Stimulated activated CD4-positive, alpha-beta T cell treated with anti-CD3 and anti-CD28 coated beads, Interleukin-1b, Interleukin-23, amount 100 ng/mL, for 1 hour (primary cell): ENCODE data around the gene MKLN1.

Source experiments
- DNase-seq, 2 donors: peaks; one replicate each; pipeline ENCODE4 v3.0.0-alpha.2; 2020; ENCODE audit warnings: low read depth in 2 of 2

MKLN1 gene

DNA sequence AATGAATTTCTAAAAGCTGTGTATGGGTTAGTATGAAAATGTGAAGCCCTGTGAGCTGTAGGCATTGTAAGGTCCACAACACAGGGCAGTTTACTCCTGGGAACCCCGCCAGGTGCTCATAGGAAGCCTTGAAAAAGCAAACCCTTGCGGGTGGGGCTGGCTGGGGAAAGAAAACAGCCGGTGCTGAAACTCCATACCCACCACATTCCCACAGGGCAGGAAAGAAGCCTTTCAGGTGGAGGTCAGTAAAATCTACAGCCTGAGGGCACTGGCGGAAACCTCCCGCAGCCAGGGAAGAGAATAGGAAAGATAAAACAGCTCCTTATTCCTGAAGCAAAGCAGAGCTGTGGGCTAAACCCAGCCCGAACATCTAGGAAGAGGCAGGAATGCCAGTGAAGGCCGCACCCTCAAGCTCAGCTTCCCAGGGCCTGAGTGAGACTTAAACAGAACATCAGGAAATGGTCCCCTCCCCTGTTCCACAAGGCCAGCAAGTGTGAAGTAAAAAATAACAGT, 194.0 kb downstream of the MKLN1 start:
- DNase-seq, result no peak

DNA sequence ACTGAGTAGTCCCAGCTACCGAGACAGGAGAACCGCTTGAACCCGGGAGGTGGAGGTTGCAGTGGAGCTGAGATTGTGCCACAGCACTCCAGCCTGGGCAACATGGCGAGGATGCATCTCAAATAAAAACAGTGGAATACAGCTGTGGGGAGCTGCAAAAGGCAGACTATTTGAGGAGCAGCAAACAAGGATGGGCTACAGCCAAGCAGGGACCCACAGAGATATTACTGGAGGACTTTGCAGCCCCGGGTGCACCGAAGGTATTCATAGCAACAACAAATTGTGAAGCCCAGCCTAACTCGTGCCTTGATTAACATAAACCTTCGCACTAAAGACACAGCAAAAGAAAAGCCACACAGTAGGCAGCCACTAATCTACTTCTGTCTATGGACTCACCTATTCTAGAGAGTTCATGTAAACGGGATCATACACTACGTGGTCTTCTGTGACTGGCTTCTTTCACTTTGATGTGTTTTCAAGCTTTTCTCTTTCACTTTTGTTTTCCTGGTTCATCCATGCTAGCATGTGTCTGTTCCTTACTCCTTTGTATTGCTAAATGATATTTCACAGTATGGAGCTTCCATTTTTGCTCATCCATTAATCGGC, 194.8 kb downstream of the MKLN1 start:
- DNase-seq, result no peak

DNA sequence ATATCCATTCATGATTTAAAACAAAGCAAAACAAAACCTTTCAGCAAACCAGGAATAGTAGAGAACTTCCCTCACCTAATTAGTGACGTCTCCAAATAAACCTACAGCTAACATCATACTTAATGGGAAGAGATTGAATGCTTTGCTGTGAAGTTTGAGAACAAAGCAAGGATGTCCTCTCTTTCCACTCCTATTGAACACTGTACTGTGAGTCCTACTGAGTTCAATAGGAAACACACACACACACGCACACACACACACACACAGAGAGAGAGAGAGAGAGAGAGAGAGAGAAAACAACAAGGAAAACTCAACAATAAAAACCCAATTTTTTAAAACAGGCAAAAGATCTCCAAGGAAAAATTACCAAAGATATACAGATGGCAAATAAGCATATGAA, 196.4 kb downstream of the MKLN1 start:
- DNase-seq, result no peak

- DNase-seq, result no peak
Measured at GRCh38 chr7:131524703-131525102, 197.0 kb downstream of the MKLN1 start.

- no peak for DNase-seq
Measured at GRCh38 chr7:131525820-131526219, 198.1 kb downstream of the MKLN1 start.

DNA sequence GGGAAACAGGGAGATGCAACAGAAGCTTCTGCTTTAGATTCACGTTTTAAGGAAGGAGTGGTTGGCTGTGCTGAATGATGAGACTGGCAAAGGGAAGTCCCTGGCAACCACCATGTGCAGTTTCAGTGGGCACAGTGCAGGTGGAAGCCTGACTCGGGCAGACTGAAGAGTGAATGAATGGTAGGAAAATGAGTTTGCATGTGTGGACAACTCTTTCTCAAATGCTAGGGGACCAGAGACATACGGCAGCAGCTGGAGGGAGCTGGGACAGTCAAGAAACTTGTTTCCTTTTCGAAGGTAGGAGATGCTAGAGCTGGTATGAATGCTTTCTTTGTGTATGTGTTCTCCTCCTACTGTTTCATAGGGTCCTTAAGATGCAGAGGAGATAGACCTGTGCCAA, 199.8 kb downstream of the MKLN1 start:
- DNase-seq, result no peak

DNA sequence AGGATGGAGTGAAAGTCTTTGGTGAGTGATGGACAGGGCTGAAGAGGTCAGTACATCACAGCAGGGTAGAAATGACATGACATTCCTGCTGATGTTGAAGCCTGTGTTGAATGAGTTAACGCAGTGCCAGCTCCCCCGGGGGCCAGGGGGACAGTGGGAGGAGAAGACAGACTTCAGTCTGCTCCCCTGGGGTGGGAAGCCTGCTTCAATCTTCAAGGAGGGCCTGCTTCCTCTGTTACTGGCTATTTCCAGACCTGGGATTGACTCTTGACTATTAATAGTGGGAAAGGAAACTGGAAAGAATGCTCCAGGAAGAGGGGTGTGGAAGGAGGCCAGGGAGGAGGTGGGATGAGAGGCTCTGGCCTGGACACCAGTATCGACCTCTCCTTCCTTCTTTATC, 201.5 kb downstream of the MKLN1 start:
- DNase-seq, result no peak

DNA sequence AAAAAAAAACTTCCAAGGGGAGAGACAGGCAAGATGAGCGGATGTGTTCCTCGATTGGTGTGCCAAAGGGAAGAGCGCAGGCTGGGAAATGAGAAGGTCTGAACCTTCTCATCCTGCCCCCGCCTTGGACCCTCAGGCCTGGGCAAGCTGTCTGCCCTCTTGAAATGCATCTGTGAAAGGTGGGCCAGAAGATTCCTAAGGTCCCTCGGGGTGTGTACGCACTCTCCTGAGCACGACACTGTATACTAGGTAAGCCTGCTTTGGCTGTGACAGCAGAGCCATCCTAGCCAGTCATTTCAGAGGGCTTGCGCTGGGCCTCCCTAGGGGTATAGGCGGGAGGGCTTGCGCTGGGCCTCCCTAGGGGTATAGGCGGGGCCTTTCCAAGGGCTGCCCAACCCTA, 201.9 kb downstream of the MKLN1 start:
- no peak for DNase-seq

DNA sequence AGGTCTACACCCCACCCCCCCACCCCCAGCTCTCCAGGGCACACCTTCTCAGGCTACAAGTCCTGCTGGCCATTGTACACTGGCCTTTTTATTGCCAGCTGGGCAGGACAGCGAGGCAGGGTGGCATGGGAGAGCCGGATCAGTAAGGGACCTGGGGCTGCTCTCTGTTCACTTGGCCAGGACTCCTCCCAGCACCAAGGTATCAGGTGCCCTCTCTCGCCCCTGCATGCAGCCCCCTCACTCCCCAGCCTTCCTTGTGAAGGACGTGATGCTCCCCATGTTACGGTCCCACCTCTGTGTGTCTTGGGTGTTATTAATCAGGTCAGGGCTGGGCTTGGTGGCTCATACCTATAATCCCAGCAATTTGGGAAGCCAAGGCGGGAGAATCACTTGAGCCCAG, 202.5 kb downstream of the MKLN1 start:
- DNase-seq, result no peak

GRCh38 chr7:131532570-131533091, 205.0 kb downstream of the MKLN1 start:
- DNase-seq, result no peak

DNA sequence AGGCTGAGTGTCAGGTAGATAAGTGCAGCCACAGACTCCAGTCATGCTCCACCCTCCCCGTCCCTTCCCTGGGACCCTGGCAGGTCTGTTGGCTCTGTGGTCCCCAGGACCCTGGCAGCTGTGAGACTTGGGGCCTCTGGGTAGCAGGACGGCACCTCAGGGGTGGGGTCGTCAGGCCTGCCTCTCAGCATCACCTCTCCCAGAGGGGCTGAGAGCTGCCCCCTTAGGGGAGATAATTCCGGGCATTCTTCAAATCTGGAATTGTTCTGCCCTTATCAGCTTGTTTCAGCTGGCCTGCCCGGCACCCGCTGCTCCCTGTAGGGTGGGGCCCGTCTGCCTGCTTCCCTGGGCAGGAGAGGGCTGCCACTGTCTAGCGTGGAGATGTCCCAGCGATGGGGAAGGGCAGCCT, 205.5 kb downstream of the MKLN1 start:
- no peak for DNase-seq

DNA sequence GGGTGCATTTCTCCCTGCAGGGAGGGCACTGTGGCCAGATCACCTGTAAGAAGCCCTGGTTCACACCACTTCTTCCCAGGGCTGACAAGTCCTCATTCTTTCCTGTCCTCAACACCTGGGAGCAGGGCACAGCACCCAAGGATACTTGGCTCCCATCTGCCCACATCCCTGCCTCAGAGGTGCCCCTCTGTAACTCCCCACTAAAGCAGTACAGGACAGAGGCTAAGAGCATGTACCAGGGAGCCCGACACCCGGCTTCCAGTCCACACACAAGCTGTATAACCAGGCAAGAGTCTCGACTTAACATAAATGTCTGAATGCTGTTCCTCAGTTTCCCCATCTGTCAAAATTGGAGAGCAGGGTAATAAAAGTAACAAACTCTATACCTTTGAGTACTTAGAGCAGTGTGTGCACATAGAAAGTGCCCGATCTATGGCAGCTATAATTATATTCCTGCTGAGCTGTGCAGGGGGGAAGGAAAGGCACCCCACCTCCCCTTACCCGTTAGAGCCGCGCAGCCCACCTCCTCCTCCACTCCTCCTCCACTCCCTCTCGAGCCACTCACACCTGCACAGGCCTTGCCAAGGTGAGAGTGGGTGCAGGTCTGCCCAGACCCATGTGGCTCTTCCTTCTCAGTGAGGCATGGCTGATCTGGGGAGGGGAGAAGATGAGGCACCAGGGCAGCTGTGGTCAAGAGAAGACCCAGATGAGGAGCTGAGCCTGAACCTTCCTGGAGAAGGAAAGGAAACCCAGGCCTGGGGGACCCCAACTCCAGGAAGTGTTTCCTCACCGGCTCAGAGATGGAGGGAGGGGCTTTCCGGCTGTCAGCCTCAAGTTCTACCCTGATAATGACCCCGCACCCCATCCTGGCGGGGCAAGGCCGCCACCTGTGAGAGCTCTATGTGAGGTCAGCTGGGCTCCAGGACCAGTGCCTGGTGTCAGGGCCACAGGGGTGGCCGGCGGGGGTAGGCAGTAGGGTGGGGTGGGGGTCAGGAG, 206.2 kb downstream of the MKLN1 start:
- DNase-seq, result no peak

- no peak for DNase-seq
Measured at GRCh38 chr7:131536361-131536849, 208.7 kb downstream of the MKLN1 start.

GRCh38 chr7:131537571-131537978, 209.9 kb downstream of the MKLN1 start:
- DNase-seq, result no peak

GRCh38 chr7:131538071-131538812, 210.6 kb downstream of the MKLN1 start:
- no peak for DNase-seq

- no peak for DNase-seq
Measured at GRCh38 chr7:131538813-131539179, 211.1 kb downstream of the MKLN1 start.

DNA sequence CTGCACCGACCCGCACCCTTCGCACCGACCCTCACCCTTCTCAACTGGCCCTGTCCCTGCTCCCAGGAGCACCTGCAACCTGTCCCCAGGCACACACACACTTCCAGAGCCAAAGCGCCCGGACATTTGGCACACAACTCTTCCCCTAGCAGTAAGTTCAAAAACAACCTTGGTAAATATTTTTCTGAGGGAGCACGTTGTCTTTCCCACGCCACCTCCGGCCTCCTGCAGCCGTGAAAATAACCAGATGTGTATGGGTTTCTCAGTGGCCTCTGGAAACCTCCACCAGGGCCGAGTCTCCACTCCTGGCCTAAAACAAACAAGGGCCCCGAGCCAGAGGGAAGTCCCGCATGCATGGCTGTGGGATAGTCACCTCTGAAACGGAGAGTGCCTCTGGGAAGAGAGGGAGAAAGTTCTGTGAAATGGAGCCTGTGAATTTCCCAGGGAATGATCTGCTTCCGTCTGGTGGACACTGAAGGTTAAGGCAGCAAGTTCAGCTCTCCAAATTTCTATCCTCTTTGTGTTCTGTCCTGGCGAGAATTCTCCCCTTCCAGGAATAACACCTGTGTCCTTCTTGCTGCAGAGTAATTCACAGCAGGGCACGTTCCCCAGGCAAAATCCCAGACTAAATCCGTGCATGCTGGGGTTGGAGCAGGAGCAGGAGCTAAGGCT, 213.0 kb downstream of the MKLN1 start:
- DNase-seq, result no peak

- DNase-seq, result no peak
Measured at GRCh38 chr7:131543298-131543697, 215.6 kb downstream of the MKLN1 start.

GRCh38 chr7:131544021-131544420, 216.3 kb downstream of the MKLN1 start:
- DNase-seq, result no peak

DNA sequence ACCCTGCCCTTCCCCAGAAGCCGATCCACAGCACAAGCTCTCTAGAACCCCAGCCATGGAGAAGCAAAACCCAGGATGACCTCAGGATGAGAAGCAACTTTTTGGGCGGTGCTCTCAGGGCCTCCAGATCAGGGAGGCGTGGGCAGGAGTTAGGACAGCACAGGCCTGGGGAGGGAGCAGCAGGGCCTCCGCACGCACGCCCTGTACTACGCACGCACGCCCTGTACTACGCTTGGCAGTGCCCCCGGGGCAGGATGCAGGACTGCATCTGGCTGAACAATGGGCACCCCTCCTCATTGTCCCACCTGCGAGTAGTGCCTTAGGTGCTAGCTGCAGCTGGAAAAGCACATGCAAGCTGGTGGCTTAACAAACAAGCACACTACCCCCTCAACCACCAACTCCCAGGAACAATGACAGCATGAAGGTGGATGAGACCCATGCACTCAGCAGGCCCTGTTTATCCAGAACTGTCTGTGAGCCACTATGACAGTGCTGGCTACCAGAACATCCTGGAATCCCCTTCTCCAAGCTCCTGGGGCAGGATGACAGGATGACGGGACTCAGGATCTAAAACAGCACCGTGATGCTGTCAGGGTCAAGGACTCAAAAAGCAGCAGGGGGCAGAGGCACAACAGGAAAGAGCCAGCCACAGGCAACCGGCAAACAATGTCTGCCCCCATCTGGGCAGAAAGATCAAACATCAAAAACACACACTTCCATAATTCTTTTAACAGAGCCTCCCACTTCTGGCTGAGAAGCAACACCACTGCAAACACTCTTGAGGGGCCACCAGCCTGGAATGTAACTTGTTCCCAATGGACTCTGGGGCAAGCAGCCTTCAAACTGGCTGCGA, 217.0 kb downstream of the MKLN1 start:
- no peak for DNase-seq
